IMR-90 (cell line): ENCODE results near the gene HIC2. TPM values are rescaled to one million over a fixed set of nuclear protein-coding genes. Genes with fewer than 3 reads are reported as not detected.
"Not testable (repeated sequence)": the region's sequence is repeated elsewhere in the genome, so short reads cannot be mapped to it uniquely, and the experiment has no call there.

Experiments
- ATAC-seq: fragments of 200-7000 bp; cut with Tn5 transposase; 2 replicates; pipeline ENCODE4 v1.9.1; 2020; ENCODE audit warnings: low read depth, mild to moderate bottlenecking, moderate library complexity
- Bru-seq: library from RNA; stranded (reverse); fragments of 400-500 nt; gene quantifications from one replicate; lab custom pipeline; 2021; lab: Mats Ljungman, UMichigan
- BruChase-seq, 2 experiments: library from RNA; stranded (reverse); fragments of 400-500 nt; gene quantifications; one replicate each; lab custom pipeline; 2021; lab: Mats Ljungman, UMichigan
- BruUV-seq: library from RNA; stranded (reverse); fragments of 400-500 nt; replicated peaks from 2 replicates; lab custom pipeline; 2021; lab: Mats Ljungman, UMichigan
- CTCF ChIA-PET: fragments of 300-600 bp; formaldehyde crosslinking; extraction: SDS; loops from one replicate; lab custom pipeline; 2021; ENCODE audit warnings: antibody characterized with exemption; lab: Yijun Ruan, JAX
- POLR2A ChIA-PET: fragments of 300-600 bp; sonication (Branson Sonifier 250); formaldehyde crosslinking; loops from one replicate; lab custom pipeline; 2022; ENCODE audit warnings: antibody characterized with exemption; ENCODE audit not compliant: unreplicated experiment; lab: Charles Lee
- DNase-seq: peaks from one replicate; pipeline ENCODE4 v3.0.0; 2013
- H2AFZ ChIP-seq: replicated peaks from 2 replicates; pipeline ENCODE3; 2013; ENCODE audit warnings: low read length, mild to moderate bottlenecking; ENCODE audit not compliant: poor library complexity
- H2AK5ac ChIP-seq: 2 replicates; pipeline ENCODE4 v1.6.1; 2013; ENCODE audit warnings: low read depth, low read length, inconsistent platforms
- H2AK9ac ChIP-seq: replicated peaks from 2 replicates; pipeline ENCODE3; 2013; ENCODE audit warnings: mild to moderate bottlenecking, low read depth, low read length, moderate library complexity; ENCODE audit not compliant: poor library complexity
- H2BK120ac ChIP-seq: 2 replicates; pipeline ENCODE4 v1.6.1; 2013; ENCODE audit warnings: low read depth, low read length, inconsistent platforms
- H2BK15ac ChIP-seq: 3 replicates; pipeline ENCODE4 v1.6.1; 2013; ENCODE audit warnings: low read depth, low read length, inconsistent platforms
- H2BK20ac ChIP-seq: 2 replicates; pipeline ENCODE4 v1.6.1; 2013; ENCODE audit warnings: low read depth, mild to moderate bottlenecking, inconsistent platforms, low read length, moderate library complexity
- H2BK5ac ChIP-seq: 2 replicates; pipeline ENCODE4 v1.6.1; 2013; ENCODE audit warnings: mild to moderate bottlenecking, low read depth, low read length, inconsistent platforms; ENCODE audit not compliant: poor library complexity, severe bottlenecking
- H3K14ac ChIP-seq: replicated peaks from 2 replicates; pipeline ENCODE4 v1.6.1; 2013; ENCODE audit warnings: low read depth, low read length, inconsistent platforms
- H3K18ac ChIP-seq: 2 replicates; pipeline ENCODE4 v1.6.1; 2013; ENCODE audit warnings: low read depth, low read length, control low read depth
- H3K23ac ChIP-seq: 2 replicates; pipeline ENCODE4 v1.6.1; 2013; ENCODE audit warnings: low read depth, low read length, inconsistent platforms
- H3K27ac ChIP-seq: 2 replicates; pipeline ENCODE4 v1.5.1; 2013; ENCODE audit warnings: mild to moderate bottlenecking, control low read depth, low read length; ENCODE audit not compliant: insufficient read depth
- H3K27me3 ChIP-seq: 2 replicates; pipeline ENCODE4 v1.6.1; 2013; ENCODE audit warnings: low read length; ENCODE audit not compliant: control insufficient read depth, insufficient read depth
- H3K36me3 ChIP-seq: 2 replicates; pipeline ENCODE4 v1.6.1; 2013; ENCODE audit warnings: low read length, mixed read lengths; ENCODE audit not compliant: control insufficient read depth, insufficient read depth
- H3K4ac ChIP-seq: 2 replicates; pipeline ENCODE4 v1.6.1; 2013; ENCODE audit warnings: low read depth, low read length, inconsistent platforms
- H3K4me1 ChIP-seq: 2 replicates; pipeline ENCODE4 v1.6.1; 2013; ENCODE audit warnings: low read length, mixed read lengths; ENCODE audit not compliant: control insufficient read depth, insufficient read depth
- H3K4me2 ChIP-seq: 2 replicates; pipeline ENCODE4 v1.6.1; 2013; ENCODE audit warnings: low read depth, mild to moderate bottlenecking, control low read depth, low read length, moderate library complexity
- H3K4me3 ChIP-seq: 2 replicates; pipeline ENCODE4 v1.5.1; 2013; ENCODE audit warnings: low read depth, mild to moderate bottlenecking, control low read depth, low read length, moderate library complexity; ENCODE audit not compliant: insufficient read depth
- H3K56ac ChIP-seq: 2 replicates; pipeline ENCODE4 v1.6.1; 2013; ENCODE audit warnings: low read length, inconsistent platforms; ENCODE audit not compliant: insufficient read depth; ENCODE audit errors: extremely low read depth
- H3K79me1 ChIP-seq, 2 experiments: 2 replicates each; pipeline ENCODE4 v1.6.1; 2013; ENCODE audit warnings: low read length in 2 of 2, inconsistent platforms in 1 of 2, low read depth in 1 of 2
- H3K9ac ChIP-seq: 2 replicates; pipeline ENCODE4 v1.6.1; 2013; ENCODE audit warnings: low read depth, low read length, control low read depth
- H3K9me1 ChIP-seq: 2 replicates; pipeline ENCODE4 v1.6.1; 2013; ENCODE audit warnings: low read length, inconsistent platforms; ENCODE audit not compliant: insufficient read depth
- H3K9me3 ChIP-seq: 2 replicates; pipeline ENCODE4 v1.6.1; 2013; ENCODE audit warnings: low read length; ENCODE audit not compliant: control insufficient read depth, insufficient read depth
- H4K20me1 ChIP-seq: 2 replicates; pipeline ENCODE4 v1.6.1; 2013; ENCODE audit warnings: low read length, inconsistent platforms; ENCODE audit not compliant: insufficient read depth
- H4K5ac ChIP-seq: 2 replicates; pipeline ENCODE4 v1.6.1; 2013; ENCODE audit warnings: mild to moderate bottlenecking, low read depth, low read length, control low read depth
- H4K8ac ChIP-seq, 2 experiments: 2 replicates each; pipeline ENCODE4 v1.6.1; 2013; ENCODE audit warnings: low read depth in 2 of 2, low read length in 2 of 2, control low read depth in 1 of 2, inconsistent platforms in 1 of 2
- H4K91ac ChIP-seq: 2 replicates; pipeline ENCODE4 v1.6.1; 2013; ENCODE audit warnings: low read depth, low read length, inconsistent platforms; ENCODE audit not compliant: insufficient read depth
- WGBS, 2 experiments: methylation state at CpG; one replicate each; pipeline versions ENCODE4 v1.1.5 to v1.1.7; 2013; ENCODE audit warnings: missing lambda C conversion rate in 2 of 2; ENCODE audit not compliant: insufficient read length in 1 of 2; ENCODE audit errors: extremely low coverage in 2 of 2; 5-methylcytosine and 5-hydroxymethylcytosine counted together
- dilution Hi-C: fragments of 300-500 bp; cut with HindIII; formaldehyde crosslinking; loops from one replicate; pipeline ENCODE4 v1.14.3; 2018; ENCODE audit warnings: low sequenced_read_pairs; ENCODE audit not compliant: unreplicated experiment
- in situ Hi-C: fragments of 300-500 bp; cut with MboI; formaldehyde crosslinking; loops from 3 replicates; pipeline ENCODE4 v1.14.3; 2019; ENCODE audit warnings: low sequenced_read_pairs, inconsistent platforms, mixed read lengths
- intact Hi-C: fragments of 100-400 bp; cut with micrococcal nuclease; formaldehyde crosslinking; loops from 2 replicates; pipeline ENCODE4 v1.10.0; 2022
- long read RNA-seq: library from polyadenylated mRNA; unstranded; transcript quantifications from one replicate; pipeline ENCODE4 v2.0.0, GENCODE V29; 2021; ENCODE audit not compliant: unreplicated experiment
- polyA plus RNA-seq, 3 experiments: library from polyadenylated mRNA; depleted of rRNA; stranded (reverse); fragments of >200 nt; gene quantifications; 2 replicates each; pipeline ENCODE4 v1.2.3, GENCODE V29; 2012; ENCODE audit warnings: low replicate concordance in 1 of 3
- total RNA-seq: library from RNA; depleted of rRNA; stranded (reverse); fragments of >200 nt; gene quantifications from 2 replicates; pipeline ENCODE4 v1.2.3, GENCODE V29; 2012; rRNA removed

The HIC2 gene
- total RNA-seq (1.4 and 1.9 TPM in 2 replicates), polyA plus RNA-seq (2012; rRNA removed) (2.1 and 2.4 TPM in 2 replicates), Bru-seq, nascent RNA (percentile 56 among the genes with signal in this experiment), BruChase-seq, experiment 1, labeled RNA remaining after a 6-hour chase (percentile 64 among the genes with signal in this experiment), BruChase-seq, experiment 2, labeled RNA remaining after a 2-hour chase (percentile 63 among the genes with signal in this experiment)
- polyA plus RNA-seq (2012; cell fraction: cytosol; rRNA removed), result 0.62 and 1.5 TPM in 2 replicates
- polyA plus RNA-seq (2012; cell fraction: nucleus; rRNA removed; ENCODE audit: low replicate concordance), result 7.5 and 12.3 TPM in 2 replicates
- long read RNA-seq, partial matches to known transcripts, result 0 of 1 reads
- long read RNA-seq, other reads (novel, unspliced or antisense), result 1 of 1 reads

GRCh38 chr22:21417227-21417746 lies at the start of gene HIC2:
Gene HIC2, plus strand, starts transcription at chr22:21417371. Its CDS starts 25,461 bp downstream, at chr22:21442832.
- H3K4ac ChIP-seq, dilution Hi-C loops, POLR2A ChIA-PET, H2AK5ac ChIP-seq, intact Hi-C loops, H3K36me3 ChIP-seq, H4K8ac ChIP-seq, H4K20me1 ChIP-seq, H4K91ac ChIP-seq, H3K79me1 ChIP-seq, CTCF ChIA-PET, H2AK9ac ChIP-seq, H4K5ac ChIP-seq, H2BK120ac ChIP-seq, in situ Hi-C loops, H2BK15ac ChIP-seq, H3K56ac ChIP-seq, H3K18ac ChIP-seq, H3K9me3 ChIP-seq, H3K23ac ChIP-seq, DNase-seq, H3K27me3 ChIP-seq, H3K4me1 ChIP-seq, H3K4me2 ChIP-seq, H3K14ac ChIP-seq, H2BK5ac ChIP-seq, H2BK20ac ChIP-seq, BruUV-seq, H3K9me1 ChIP-seq: not testable (repeated sequence)
- WGBS, 2 experiments, result no CpG with 5 or more reads among the region's 81 CpGs
- H3K27ac ChIP-seq, result peak within 1 kb of the TSS; percentile 59; the same call in 1 of the 2 replicates
- H3K4me3 ChIP-seq, result peak within 1 kb of the TSS; percentile 85
- ATAC-seq, result peak; percentile 94
- peak within 1 kb of the TSS; percentile 72 for H2AFZ ChIP-seq
- H3K9ac ChIP-seq, result peak within 1 kb of the TSS; percentile 83; the same call in 1 of the 2 replicates

GRCh38 chr22:21368603-21369310 lies 48.4 kb upstream of the HIC2 start:
- POLR2A ChIA-PET, H2AK5ac ChIP-seq, H3K4me1 ChIP-seq, H3K9me3 ChIP-seq, H2BK5ac ChIP-seq, H3K4me2 ChIP-seq, H2AFZ ChIP-seq, DNase-seq, CTCF ChIA-PET, H3K23ac ChIP-seq, H2BK120ac ChIP-seq, H2BK15ac ChIP-seq, H3K4ac ChIP-seq, H3K27me3 ChIP-seq, H3K36me3 ChIP-seq, intact Hi-C loops, H3K9ac ChIP-seq, H3K79me1 ChIP-seq, H2AK9ac ChIP-seq, H3K27ac ChIP-seq, H4K5ac ChIP-seq, in situ Hi-C loops, H3K18ac ChIP-seq, H3K9me1 ChIP-seq, H3K4me3 ChIP-seq, dilution Hi-C loops, ATAC-seq, H2BK20ac ChIP-seq, BruUV-seq, H3K56ac ChIP-seq, H4K91ac ChIP-seq, H4K8ac ChIP-seq, H3K14ac ChIP-seq, H4K20me1 ChIP-seq: not testable (repeated sequence)
- WGBS, 2 experiments, result 80% methylated on average over 1 of the region's 12 CpGs; no CpG with 5 or more reads in 1 of the 2 experiments
